Right lobe of liver (tissue), 6 donors: ENCODE results near the gene TTC28. TPM values are rescaled to one million over a fixed set of nuclear protein-coding genes. Genes with fewer than 3 reads are reported as not detected.

Experiments used
- ATAC-seq, 4 donors: fragments of 200-7000 bp; cut with Tn5 transposase; one replicate each; pipeline ENCODE4 v1.9.1; 2020; ENCODE audit warnings: mild to moderate bottlenecking in 4 of 4, moderate library complexity in 4 of 4
- DNase-seq, 3 donors: peaks; one replicate each; pipeline ENCODE4 v3.0.0-alpha.2; 2020
- H3K27ac ChIP-seq, 3 donors: fragments of 200-600 bp; one replicate each; pipeline ENCODE4 v1.8.0; 2022
- H3K27me3 ChIP-seq, 2 donors: fragments of 200-600 bp; one replicate each; pipeline ENCODE4 v1.8.0; 2022
- H3K36me3 ChIP-seq, 4 donors: fragments of 200-600 bp; sonication (generic) in 1 of 4; one replicate each; pipeline versions ENCODE4 v1.5.1 to v1.8.0; 2017 to 2022; ENCODE audit warnings: control low read depth in 1 of 4
- H3K4me1 ChIP-seq, 4 donors: fragments of 200-600 bp; sonication (generic) in 1 of 4; one replicate each; pipeline versions ENCODE4 v1.5.1 to v1.8.0; 2017 to 2022; ENCODE audit warnings: control low read depth in 1 of 4
- H3K4me3 ChIP-seq, 3 donors: fragments of 200-600 bp; one replicate each; pipeline ENCODE4 v1.8.0; 2022
- H3K9me3 ChIP-seq, 4 donors: fragments of 200-600 bp; sonication (generic) in 1 of 4; one replicate each; pipeline versions ENCODE4 v1.5.1 to v1.8.0; 2017 to 2022; ENCODE audit warnings: control low read depth in 1 of 4
- CTCF ChIP-seq, 4 donors: fragments of 200-600 bp in 3 of 4; fragments of 450-650 bp in 1 of 4; IDR thresholded peaks; one replicate each; pipeline versions ENCODE4 v1.5.1 to v1.8.0; 2016 to 2022; ENCODE audit warnings: antibody characterized with exemption in 4 of 4, mild to moderate bottlenecking in 2 of 4
- POLR2A ChIP-seq: fragments of 450-650 bp; IDR thresholded peaks from one replicate; pipeline ENCODE4 v1.6.1; 2017; ENCODE audit warnings: antibody characterized with exemption, mild to moderate bottlenecking
- WGBS: methylation state at CpG from one replicate; pipeline ENCODE4 v1.1.6; 2018; ENCODE audit warnings: low coverage, low lambda C conversion rate; ENCODE audit not compliant: insufficient coverage; ENCODE audit errors: missing lambda C conversion rate; 5-methylcytosine and 5-hydroxymethylcytosine counted together
- intact Hi-C, 2 donors: fragments of 100-400 bp; cut with DNase I; formaldehyde crosslinking; loops; one replicate each; pipeline versions ENCODE4 v1.11.2 to v1.14.1; 2022
- total RNA-seq, 6 experiments: library from RNA; depleted of rRNA in 2 of 6; stranded (reverse); fragments of >200 nt in 2 of 6; fragmentation: NEBNext Ultra II Directional in 3 of 6; extraction: Animal tissue kit (Norgen Biotek cat#: 25700) in 3 of 6; gene quantifications; one replicate each; pipeline versions ENCODE4 v1.1.0 to v1.2.4, GENCODE V29; 2016 to 2023
- donor health status: DM: no; HTN: yes; CAD: no.
- donor health status: DM: no; HTN: no; CAD: no.
- donor health status: DM: no; HTN: no; CAD: no.
- donor health status: DM: no; HTN: yes; CAD: no.
- donor health status: DM: no; HTN: yes; CAD: no.

The TTC28 gene
- total RNA-seq, 6 experiments from 2014 or later, result 9.4 to 38.3 (median 15.0) TPM

- Histone ChIP-seq H3K27ac (no peak overlapping the region), H3K4me1 (no peaks in the 10 kb centered on the region), H3K4me3 (no peak overlapping the region), H3K27me3 (no peaks in the 10 kb centered on the region), H3K9me3 (no peaks in the 10 kb centered on the region), H3K36me3 (no peaks in the 10 kb centered on the region)
- 86% methylated on average over 1 of the region's 1 CpG for WGBS
- intact Hi-C loops, result no loop called here
- no peak for TF ChIP-seq CTCF (IDR thresholded peaks at IDR 0.05)
- no peak for TF ChIP-seq POLR2A
- no peak for DNase-seq
- ATAC-seq, result no peak
These were observed 49.5 kb downstream of the TTC28 start for GRCh38 chr22:28630177-28630574.

- intact Hi-C loops, result no loop called here
- ATAC-seq, result no peak
- 82% methylated on average over 3 of the region's 4 CpGs for WGBS
- DNase-seq, result no peak
- Histone ChIP-seq H3K4me1 (no peaks in the 10 kb centered on the region), H3K27me3 (no peaks in the 10 kb centered on the region), H3K27ac (no peak overlapping the region), H3K4me3 (no peak overlapping the region), H3K9me3 (no peaks in the 10 kb centered on the region), H3K36me3 (no peaks in the 10 kb centered on the region)
- TF ChIP-seq POLR2A, result no peak
- TF ChIP-seq CTCF (IDR thresholded peaks at IDR 0.05), result no peak
These were observed 50.0 kb downstream of the TTC28 start for GRCh38 chr22:28629420-28630176.

- intact Hi-C loops, result no loop called here
- no peaks in the 10 kb centered on the region for H3K9me3 ChIP-seq
- WGBS, result 86% methylated on average over 1 of the region's 1 CpG
- DNase-seq, result no peak
- TF ChIP-seq CTCF (IDR thresholded peaks at IDR 0.05) (no peak), POLR2A (no peak)
- no peak overlapping the region for H3K27ac ChIP-seq
- H3K4me1 ChIP-seq, result no peaks in the 10 kb centered on the region
- ATAC-seq, result no peak
- no peaks in the 10 kb centered on the region for H3K27me3 ChIP-seq
- H3K36me3 ChIP-seq, result no peaks in the 10 kb centered on the region
- no peak overlapping the region for H3K4me3 ChIP-seq
These were observed 50.9 kb downstream of the TTC28 start for GRCh38 chr22:28628766-28629165.

- Histone ChIP-seq H3K27ac (no peak overlapping the region), H3K4me3 (no peak overlapping the region), H3K9me3 (no peaks in the 10 kb centered on the region), H3K36me3 (no peaks in the 10 kb centered on the region), H3K4me1 (no peaks in the 10 kb centered on the region), H3K27me3 (no peaks in the 10 kb centered on the region)
- intact Hi-C loops, result no loop called here
- DNase-seq, result no peak
- TF ChIP-seq CTCF (IDR thresholded peaks at IDR 0.05), result no peak
- TF ChIP-seq POLR2A, result no peak
- no peak for ATAC-seq
These were observed 51.8 kb downstream of the TTC28 start for GRCh38 chr22:28627791-28628190.
